Lung microvascular endothelial cell (primary cell): Measurements from ENCODE around the gene SMARCC1. TPM values are rescaled to one million over a fixed set of nuclear protein-coding genes. Genes with fewer than 3 reads are reported as not detected.

Source experiments
- DNase-seq, 2 donors: peaks; one replicate each; pipeline versions ENCODE4 v3.0.0 to v3.0.0-alpha.2; 2010; ENCODE audit warnings: low read depth in 2 of 2
- total RNA-seq: library from RNA; depleted of rRNA; stranded (reverse); fragments of >200 nt; gene quantifications from 2 replicates; pipeline ENCODE4 v1.2.1, GENCODE V29; 2014

The SMARCC1 gene
- total RNA-seq, 1 donor from 2014 or later: 27.0 TPM

DNA sequence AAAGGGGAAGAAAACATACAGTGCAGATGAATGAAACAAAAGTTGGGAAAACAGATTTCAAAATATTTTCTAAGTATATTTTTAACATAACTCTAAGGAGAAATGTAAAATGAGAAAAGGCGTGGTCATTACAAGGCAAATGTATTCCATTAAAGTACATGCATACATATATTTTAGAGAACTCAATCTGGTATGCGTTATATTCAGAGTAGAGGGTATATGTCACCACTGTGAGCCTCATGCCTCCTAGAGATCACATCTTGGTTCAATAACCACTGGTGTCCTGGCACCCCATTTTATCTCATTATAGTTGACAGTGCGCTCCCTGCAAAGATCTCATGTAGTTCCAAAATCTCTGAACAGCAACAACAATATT lies 77.5 kb downstream of the SMARCC1 start:
- DNase-seq: no peak

DNA sequence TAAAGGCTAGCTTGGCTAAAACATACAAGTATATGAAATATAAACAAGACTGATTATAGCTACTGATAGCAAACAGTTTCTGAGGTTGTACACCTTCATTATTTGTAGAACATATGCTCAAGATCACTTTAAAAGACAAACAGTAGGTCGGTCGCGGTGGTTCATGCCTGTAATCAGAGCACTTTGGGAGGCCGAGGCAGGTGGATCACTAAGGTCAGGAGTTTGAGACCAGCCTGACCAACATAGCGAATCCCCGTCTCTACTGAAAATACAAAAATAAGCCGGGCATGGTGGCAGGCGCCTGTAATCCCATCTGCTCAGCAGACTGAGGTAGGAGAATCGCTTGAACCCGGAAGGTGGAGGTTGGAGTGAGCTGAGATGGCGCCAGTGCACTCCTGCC lies 80.3 kb downstream of the SMARCC1 start:
- no peak for DNase-seq

DNA sequence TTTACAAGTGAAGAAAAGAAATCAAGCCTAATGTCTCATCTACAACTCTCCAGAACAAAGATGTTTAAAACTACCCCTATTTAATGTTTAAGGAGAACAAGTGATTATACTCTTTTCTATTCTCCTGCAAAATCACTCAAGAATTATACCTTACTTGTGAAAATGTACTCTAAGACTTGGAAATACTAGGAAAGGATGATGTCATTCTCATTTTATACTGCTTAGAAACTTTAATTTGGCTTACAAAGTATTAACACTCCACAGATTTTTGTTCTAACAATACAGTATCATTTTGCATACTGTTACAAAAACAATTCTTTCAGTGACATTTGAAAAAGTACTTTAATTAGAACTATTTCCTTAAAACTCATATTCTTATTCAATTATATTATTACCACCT lies 89.5 kb downstream of the SMARCC1 start:
- no peak for DNase-seq

DNA sequence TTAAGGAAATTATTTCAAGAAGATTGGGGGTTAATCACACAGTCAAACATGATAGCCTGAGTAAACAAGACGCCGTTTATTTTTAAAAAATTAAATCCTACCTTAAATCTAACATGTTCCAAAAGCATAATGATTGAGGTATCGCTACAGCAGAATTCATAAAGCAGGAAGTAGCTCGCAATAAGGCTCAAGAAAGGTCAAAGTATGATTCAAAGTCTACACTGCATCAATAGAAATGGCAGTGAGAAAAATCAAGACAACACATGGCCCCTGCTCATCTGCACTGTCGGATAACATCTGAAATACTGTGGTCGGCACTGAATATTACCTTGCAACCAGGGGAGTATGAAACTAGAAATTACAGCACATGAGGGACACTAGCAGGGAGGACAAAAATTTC lies 93.2 kb downstream of the SMARCC1 start:
- no peak for DNase-seq

DNA sequence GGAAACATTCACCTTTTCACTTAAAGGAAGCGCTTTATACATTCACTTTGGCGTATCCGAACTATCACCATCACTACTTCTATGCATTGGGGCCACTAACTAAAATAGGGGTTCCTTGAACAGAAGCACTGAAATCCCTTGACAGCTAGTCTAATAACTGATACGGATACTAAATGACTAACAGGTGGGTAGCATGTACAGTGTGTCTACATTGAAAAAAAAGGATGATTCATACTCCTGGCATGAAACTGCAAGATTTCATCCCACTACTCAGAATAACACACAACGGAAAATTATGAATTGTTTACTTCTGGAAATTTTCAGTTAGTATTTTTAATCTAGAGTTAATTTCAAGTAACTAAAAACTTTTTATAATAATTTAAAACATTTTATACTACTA lies 96.7 kb downstream of the SMARCC1 start:
- peak in 1 of 2 donors; percentile 44 for DNase-seq

DNA sequence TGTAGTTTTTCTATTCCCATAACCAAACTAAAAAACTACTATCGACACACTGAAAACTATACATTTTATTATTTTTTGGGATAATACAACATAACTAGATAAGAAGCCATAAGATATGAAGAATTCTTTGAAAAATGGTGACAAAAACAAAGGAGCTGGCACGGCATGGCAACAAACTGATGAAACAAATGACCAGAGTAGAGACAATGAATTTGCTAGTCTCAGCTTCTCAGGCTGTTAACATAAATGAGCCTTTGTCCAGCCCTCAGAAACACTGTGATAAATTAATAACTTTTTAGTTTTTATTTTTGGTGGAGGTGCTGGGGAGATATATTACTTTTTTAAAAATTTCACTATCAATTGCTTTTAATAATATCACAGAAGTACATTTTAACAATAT lies 100.7 kb downstream of the SMARCC1 start:
- DNase-seq: no peak

DNA sequence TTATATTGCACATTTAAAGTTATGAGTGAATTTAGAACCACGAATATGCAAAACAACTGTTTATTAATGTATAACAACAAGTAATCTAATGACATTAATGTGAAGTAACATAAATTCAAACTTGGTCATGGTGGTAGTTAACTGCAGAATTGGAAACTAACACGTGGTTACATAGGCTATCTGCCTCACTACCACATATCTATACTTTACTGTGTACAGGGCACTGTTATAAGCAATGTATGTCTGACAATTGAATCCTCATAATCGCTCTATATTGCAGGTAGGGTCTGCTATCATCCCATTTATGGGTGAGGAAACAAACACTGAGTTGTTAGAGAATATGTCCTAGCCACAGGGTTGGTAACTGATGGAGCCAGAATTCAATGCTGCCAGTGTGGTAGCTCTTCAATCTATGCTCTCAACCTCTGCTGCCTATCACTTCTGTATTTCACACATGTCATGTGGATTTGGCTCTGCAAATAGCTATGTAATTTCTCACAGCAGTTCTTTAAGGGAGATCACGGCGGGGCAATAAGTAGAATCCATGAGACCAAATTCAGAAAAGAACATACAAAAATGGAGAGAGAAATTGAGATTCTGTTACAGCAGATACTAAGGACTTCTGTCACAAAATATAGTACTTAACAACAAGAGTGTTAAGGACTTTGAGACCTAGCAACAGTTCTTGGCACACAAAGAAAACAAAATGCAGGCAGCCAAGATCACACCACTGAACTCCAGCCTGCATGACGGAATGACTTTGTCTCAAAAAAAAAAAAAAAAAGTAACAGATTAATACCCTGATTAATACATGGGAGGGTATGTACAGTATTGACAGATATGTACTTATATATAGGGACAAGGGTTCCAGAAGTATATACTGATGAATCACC lies 103.0 kb downstream of the SMARCC1 start:
- no peak for DNase-seq

DNA sequence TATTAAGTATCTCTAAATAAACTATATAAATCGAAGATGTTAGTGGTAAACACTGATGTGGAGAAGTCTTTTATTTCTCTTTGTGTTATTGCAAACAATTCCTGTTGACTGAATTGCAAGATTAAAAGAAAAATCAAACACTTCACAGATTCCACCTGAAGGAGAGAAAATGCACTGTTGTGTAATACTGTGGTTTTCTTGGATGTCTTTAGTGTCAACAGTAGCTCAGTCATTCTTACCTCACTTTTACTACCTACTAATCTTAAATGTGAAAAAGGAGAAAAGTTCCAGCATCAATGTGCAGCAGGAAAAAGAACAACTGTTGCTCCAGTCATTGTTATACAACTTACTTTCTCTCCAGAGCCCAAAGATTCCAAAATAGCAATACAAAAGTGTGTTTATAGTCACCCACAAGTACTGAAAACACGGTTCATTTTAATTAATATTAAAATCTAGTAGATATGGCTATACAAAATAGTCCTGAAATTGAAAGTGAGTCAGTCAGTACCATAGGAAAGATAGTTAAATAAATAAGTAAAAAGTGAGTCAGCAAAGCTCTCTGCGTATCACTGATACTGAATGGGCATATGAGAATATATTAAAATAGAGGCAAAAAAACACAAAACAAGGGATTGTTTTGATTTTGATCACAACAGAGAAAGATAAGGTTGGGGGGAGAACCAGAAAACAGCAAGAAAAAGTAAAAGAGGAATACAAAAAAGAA lies 112.5 kb downstream of the SMARCC1 start:
- peak in 1 of 2 donors; percentile 32 for DNase-seq

DNA sequence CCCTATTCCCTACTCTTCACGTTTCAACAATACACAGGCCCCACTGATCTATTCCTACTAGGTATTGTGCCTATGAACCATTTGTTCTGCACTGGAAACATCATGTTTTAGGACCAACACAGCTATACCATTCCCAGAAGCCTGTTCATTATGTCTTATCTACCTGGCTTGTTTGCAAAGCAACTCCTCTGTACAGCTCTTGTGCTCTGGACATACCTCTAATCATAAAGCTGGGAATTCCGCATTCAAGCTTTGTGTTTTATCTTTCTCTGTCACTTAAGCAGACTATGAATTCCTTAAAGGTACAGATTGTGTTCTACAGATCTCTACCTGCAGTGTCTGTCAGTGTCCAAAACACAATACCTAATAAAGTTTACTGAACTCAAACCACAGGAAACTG lies 115.6 kb downstream of the SMARCC1 start:
- no peak for DNase-seq

DNA sequence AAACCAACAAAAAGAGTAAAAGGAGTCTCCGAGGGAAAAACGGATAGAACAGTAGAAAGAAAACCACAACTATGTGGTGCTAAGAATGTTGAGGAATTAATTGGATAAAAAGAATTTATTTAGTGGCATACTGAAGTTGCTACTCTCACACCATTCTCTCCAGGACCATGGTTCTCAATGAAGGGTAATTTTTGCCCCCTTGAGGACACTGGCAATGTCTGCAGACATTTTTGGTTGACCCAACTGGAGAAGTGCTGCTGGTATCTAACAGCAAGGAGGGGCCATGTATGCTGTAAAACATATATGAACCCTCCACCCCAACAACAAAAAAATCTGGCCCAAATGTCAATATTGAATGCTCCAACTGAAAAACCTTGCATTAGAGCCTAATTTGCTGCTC lies 117.2 kb downstream of the SMARCC1 start:
- no peak for DNase-seq

DNA sequence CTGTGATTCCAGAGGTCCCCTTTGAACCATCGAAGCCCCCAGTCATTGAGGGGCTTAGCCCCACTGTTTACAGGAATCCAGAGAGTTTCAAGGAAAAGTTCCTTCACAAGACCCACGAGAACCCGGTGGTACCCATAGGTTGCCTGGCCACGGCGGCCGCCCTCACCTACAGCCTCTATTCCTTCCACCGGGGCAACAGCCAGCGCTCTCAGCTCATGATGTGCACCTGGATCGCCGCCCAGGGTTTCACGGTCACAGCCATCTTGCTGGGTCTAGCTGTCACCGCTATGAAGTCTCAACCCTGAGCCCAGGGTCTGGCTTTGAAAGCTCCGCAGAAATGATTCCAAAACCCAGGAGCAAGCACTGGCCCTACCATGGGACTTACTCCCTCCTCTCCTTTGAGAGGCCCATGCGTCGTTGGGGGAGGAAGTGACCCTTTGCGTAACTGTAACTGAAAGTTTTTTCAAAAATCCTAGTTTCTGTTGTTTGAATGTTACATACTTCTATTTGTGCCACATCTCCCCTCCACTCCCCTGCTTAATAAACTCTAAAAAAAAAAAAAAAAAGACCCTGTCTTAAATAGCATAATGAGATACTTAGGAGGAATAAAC lies 118.0 kb downstream of the SMARCC1 start:
- DNase-seq: no peak

DNA sequence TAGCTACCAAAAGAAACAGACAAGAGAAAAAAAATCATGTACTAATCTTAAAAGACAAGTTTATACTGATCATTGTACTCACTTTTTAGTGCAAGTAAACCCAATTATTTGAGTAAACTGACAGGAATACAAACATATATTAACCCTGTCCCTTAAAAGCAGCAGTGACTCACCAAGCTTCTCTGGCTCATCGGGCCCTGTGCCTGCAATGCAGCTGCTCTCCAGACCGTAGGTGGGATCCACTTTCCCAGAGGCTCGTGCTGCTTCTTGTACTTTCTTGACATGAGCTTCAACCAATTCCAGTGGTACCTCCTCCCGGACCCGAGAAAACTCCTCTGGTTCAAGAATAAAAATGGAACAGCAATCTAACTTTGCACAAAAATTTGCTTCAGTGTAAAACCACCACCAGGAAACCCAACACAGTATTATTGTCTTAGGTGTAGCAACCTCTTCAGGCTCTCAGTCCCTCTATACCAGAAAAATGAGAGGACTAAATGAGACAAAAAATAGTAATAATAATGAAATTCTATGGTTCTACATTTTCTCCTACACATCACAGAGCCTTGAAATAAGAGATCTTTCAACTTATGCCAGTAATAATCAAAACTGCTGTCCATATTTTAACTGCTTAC lies 120.5 kb downstream of the SMARCC1 start:
- peak in 1 of 2 donors; percentile 66 for DNase-seq

DNA sequence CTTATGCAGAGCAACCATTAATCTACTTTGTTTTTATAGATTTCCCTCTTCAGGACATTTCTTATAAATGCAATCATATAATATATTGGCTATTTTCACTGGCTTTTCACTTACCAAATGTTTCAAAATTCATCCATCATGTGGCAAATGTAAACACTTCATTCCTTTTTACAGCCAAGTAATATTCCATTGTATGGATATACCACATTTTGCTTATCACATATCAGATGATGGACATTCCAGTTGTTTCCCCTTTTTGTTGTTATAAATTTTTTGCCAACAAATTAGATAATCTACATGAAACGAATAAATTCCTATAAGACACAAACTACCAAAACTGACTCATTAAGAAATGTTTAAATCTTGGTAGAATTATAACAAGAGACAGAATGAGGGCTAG lies 123.2 kb downstream of the SMARCC1 start:
- DNase-seq: no peak

DNA sequence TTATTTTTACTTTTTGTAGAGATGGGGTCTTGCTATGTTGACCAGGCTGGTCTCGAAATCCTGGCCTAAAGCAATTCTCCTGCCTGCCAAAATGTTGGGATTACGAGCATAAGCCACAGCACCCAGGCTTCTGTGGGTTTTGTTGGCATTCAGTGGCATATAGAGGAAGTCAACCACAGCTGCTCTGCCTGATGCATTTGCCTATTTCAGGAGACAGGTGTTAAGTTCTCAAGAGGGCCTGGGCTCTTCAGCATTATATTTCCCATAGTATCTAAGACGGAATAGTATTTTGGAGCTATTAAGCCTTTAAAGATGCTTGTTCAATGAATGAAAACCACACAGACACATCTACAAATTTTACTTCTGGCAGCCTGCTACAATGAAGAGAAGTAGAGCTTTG lies 129.6 kb downstream of the SMARCC1 start:
- DNase-seq: no peak

DNA sequence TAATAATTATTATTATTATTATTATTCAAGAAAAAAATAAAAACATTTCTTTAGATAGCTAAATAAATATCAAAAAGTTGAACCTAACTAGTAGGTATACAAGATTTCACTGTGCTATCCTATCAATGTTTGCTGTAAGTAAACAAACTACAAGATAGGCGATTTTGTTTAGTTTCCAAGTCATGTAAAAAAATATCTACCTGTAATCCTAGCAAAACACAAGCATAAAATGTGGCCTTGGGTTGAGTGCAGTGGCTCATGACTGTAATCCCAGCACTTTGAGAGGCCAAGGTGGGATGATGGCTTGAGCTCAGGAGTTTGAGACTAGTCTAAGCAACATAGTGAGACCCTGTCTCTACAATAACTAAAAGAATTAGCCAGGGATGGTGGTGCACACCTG lies 131.4 kb downstream of the SMARCC1 start:
- no peak for DNase-seq

DNA sequence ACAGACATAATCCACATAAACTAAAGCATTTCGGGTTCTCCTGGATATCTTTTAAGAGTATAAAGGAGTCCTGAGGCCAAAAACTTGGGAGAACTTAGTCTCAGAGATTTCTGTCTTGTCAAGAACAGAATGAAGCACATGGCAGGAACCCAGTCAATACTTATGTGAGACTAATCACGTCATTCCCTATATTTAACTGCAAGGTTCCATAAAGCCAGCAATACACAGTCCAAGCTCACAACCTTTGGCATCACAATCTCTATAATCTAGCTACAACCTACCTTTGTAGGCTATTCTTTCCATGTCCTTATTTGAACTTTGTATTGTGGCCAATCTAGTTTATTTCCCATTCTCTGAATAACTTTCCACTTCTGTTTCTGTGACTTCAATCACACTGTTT lies 134.1 kb downstream of the SMARCC1 start:
- peak in 1 of 2 donors; percentile 3 for DNase-seq

DNA sequence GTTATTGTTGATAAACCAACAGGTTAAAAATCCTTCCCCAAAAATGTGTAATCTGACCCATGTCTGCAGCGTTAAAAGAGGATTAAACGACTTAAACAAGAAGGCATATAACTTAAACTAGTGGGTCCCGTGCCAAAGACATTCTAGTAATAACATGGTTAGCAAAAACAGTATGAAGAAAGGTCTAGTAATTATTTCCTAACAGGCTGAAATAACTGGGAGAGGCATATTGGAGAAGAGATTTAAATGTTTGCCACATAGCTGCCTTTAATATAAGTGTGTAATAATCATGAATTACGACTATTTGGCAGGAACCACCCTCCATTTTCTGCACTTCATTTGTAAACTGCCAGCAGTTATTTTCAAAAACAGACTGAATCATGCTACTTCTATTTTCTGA lies 135.3 kb downstream of the SMARCC1 start:
- DNase-seq: no peak

DNA sequence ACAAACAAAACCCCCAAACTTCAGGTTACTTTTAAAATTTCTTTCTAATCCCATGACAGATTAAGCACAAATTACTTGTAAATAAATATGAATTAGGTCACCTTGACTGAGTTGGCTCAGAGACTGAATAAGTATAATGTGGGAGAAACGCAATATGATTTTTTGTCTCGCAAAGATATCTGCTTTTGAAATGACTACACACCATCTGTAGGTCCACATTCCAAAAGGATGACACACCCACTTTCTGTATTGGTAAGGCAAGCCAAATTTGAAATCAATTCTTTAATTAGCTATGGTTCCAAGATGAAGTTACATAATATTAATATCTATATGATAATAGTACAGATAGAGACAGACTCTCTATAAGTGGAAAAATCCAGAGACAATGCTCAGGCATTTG lies 136.1 kb downstream of the SMARCC1 start:
- no peak for DNase-seq

DNA sequence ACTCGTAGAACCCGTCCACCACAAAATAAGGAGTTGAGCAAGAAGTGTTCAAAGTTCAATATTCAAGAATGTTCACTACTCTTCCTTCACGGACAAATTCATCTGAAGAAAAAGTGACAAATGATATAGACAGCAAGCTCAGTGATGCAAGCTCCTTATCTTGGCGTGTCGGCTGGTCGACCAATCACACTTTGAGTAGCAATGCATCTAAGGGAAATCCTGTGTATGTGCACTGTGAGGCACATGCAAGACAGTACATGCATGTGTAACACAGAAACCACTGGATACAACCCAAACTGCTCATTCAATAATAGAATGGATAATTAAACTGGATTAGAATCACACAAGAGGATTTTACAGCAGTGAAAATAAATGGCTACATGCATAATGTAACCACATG lies 138.6 kb downstream of the SMARCC1 start:
- no peak for DNase-seq

DNA sequence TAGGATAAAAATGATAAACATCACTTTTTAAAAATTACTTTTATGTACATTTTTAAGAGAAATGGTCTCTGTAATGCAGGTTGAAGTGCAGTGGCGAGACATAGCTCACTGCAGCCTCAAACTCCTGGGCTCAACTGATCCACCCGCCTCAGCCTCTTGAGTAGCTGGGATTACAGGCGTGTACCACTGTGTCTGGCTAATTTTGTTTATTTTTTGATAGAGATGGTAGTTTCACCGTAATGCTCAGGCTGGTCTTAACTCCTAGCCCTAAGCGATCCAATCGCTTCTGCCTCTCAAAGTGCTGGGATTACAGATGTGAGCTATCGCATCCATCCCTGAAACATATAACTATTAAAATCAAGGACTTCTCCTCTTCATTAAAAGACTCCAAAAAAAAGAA lies 140.0 kb downstream of the SMARCC1 start:
- no peak for DNase-seq

DNA sequence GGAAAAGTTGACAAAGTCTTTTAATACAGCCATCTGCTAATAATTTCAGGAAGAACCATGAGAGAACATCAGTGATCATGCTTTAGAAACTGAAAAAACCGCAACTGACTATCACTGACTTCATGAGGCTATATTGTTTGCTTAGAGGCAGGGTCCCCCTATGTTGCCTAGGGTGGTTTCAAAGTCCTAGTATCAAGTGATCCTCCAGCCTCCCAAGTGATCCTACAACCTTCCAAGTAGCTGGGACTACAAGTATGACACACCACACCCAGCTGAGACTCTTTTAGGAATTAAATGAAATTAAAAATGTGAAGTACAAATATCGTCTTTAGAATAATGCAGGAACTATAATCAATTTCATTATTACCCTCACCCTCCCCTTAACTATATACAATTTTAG lies 144.8 kb downstream of the SMARCC1 start:
- DNase-seq: no peak

DNA sequence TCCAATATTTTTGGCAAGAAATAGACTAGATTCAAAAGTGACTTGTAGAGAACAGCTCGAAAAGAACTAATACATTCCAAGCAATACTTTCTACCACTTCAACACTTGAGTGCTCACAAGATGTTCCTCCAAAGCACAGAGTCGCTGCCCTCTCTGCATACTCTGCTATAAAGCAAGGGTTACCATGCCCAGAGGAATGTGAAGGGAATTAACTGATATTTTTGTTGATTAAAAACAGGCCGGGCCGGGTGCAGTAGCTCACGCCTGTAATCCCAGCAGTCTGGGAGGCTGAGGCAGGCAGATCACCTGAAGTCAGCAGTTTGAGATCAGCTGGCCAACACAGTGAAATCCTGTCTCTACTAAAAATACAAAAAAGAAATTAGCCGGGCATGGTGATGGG lies 145.5 kb downstream of the SMARCC1 start:
- DNase-seq: no peak
